Right lobe of liver (tissue), 6 donors: ENCODE measurements around the gene CTBP1. TPM values are rescaled to one million over a fixed set of nuclear protein-coding genes. Genes with fewer than 3 reads are reported as not detected.
"Not testable (repeated sequence)": the region's sequence is repeated elsewhere in the genome, so short reads cannot be mapped to it uniquely, and the experiment has no call there.

Experiments used
- ATAC-seq, 4 donors: fragments of 200-7000 bp; cut with Tn5 transposase; one replicate each; pipeline ENCODE4 v1.9.1; 2020; ENCODE audit warnings: mild to moderate bottlenecking in 4 of 4, moderate library complexity in 4 of 4
- DNase-seq, 3 donors: peaks; one replicate each; pipeline ENCODE4 v3.0.0-alpha.2; 2020
- H3K27ac ChIP-seq, 3 donors: fragments of 200-600 bp; one replicate each; pipeline ENCODE4 v1.8.0; 2022
- H3K27me3 ChIP-seq, 2 donors: fragments of 200-600 bp; one replicate each; pipeline ENCODE4 v1.8.0; 2022
- H3K36me3 ChIP-seq, 4 donors: fragments of 200-600 bp; sonication (generic) in 1 of 4; one replicate each; pipeline versions ENCODE4 v1.5.1 to v1.8.0; 2017 to 2022; ENCODE audit warnings: control low read depth in 1 of 4
- H3K4me1 ChIP-seq, 4 donors: fragments of 200-600 bp; sonication (generic) in 1 of 4; one replicate each; pipeline versions ENCODE4 v1.5.1 to v1.8.0; 2017 to 2022; ENCODE audit warnings: control low read depth in 1 of 4
- H3K4me3 ChIP-seq, 3 donors: fragments of 200-600 bp; one replicate each; pipeline ENCODE4 v1.8.0; 2022
- H3K9me3 ChIP-seq, 4 donors: fragments of 200-600 bp; sonication (generic) in 1 of 4; one replicate each; pipeline versions ENCODE4 v1.5.1 to v1.8.0; 2017 to 2022; ENCODE audit warnings: control low read depth in 1 of 4
- CTCF ChIP-seq, 4 donors: fragments of 200-600 bp in 3 of 4; fragments of 450-650 bp in 1 of 4; IDR thresholded peaks; one replicate each; pipeline versions ENCODE4 v1.5.1 to v1.8.0; 2016 to 2022; ENCODE audit warnings: antibody characterized with exemption in 4 of 4, mild to moderate bottlenecking in 2 of 4
- POLR2A ChIP-seq: fragments of 450-650 bp; IDR thresholded peaks from one replicate; pipeline ENCODE4 v1.6.1; 2017; ENCODE audit warnings: antibody characterized with exemption, mild to moderate bottlenecking
- WGBS: methylation state at CpG from one replicate; pipeline ENCODE4 v1.1.6; 2018; ENCODE audit warnings: low coverage, low lambda C conversion rate; ENCODE audit not compliant: insufficient coverage; ENCODE audit errors: missing lambda C conversion rate; 5-methylcytosine and 5-hydroxymethylcytosine counted together
- intact Hi-C, 2 donors: fragments of 100-400 bp; cut with DNase I; formaldehyde crosslinking; loops; one replicate each; pipeline versions ENCODE4 v1.11.2 to v1.14.1; 2022
- total RNA-seq, 6 experiments: library from RNA; depleted of rRNA in 2 of 6; stranded (reverse); fragments of >200 nt in 2 of 6; fragmentation: NEBNext Ultra II Directional in 3 of 6; extraction: Animal tissue kit (Norgen Biotek cat#: 25700) in 3 of 6; gene quantifications; one replicate each; pipeline versions ENCODE4 v1.1.0 to v1.2.4, GENCODE V29; 2016 to 2023
- donor health status: DM: no; HTN: yes; CAD: no.
- donor health status: DM: no; HTN: no; CAD: no.
- donor health status: DM: no; HTN: no; CAD: no.
- donor health status: DM: no; HTN: yes; CAD: no.
- donor health status: DM: no; HTN: yes; CAD: no.

CTBP1 gene
- total RNA-seq, 6 experiments from 2014 or later = 74.8 to 85.5 (median 79.4) TPM

GRCh38 chr4:1237981-1238675 is 10.8 kb downstream of the CTBP1 start:
- H3K36me3 ChIP-seq = peaks cover 0 to 41% (median 12%) of the 10 kb centered on the region in 4 donors
- peak in 2 of 3 donors; percentile 21 to 52 for DNase-seq
- WGBS = 77% methylated on average over 4 of the region's 39 CpGs

GRCh38 chr4:1237261-1237660 is 11.7 kb downstream of the CTBP1 start:
- Histone ChIP-seq H3K36me3 (peaks cover 0 to 44% (median 12%) of the 10 kb centered on the region in 4 donors), H3K4me1 (peaks cover 0 to 17% (median 7%) of the 10 kb centered on the region in 4 donors)
- ATAC-seq, H3K27ac ChIP-seq, intact Hi-C loops, H3K27me3 ChIP-seq, H3K9me3 ChIP-seq, H3K4me3 ChIP-seq, DNase-seq: not testable (repeated sequence)
- WGBS = 81% methylated on average over 4 of the region's 9 CpGs

More at GRCh38 chr4:1237981-1238675, 10.8 kb downstream of the CTBP1 start:
- no peak overlapping the region for H3K27ac ChIP-seq
- no peak overlapping the region for H3K4me3 ChIP-seq
- TF ChIP-seq CTCF (IDR thresholded peaks at IDR 0.05) = no peak
- TF ChIP-seq POLR2A = no peak
- ATAC-seq = no peak
- no peaks in the 10 kb centered on the region for H3K27me3 ChIP-seq
- peaks cover 0 to 26% (median 11%) of the 10 kb centered on the region in 4 donors for H3K4me1 ChIP-seq
- H3K9me3 ChIP-seq = no peaks in the 10 kb centered on the region
- intact Hi-C loops = no loop called here

- intact Hi-C loops, H3K27me3 ChIP-seq, ATAC-seq, H3K4me3 ChIP-seq, DNase-seq, H3K9me3 ChIP-seq, H3K27ac ChIP-seq: not testable (repeated sequence)
- WGBS = 100% methylated on average over 2 of the region's 13 CpGs
- peaks cover 0 to 13% (median 5%) of the 10 kb centered on the region in 4 donors for H3K4me1 ChIP-seq
- H3K36me3 ChIP-seq = peaks cover 0 to 46% (median 12%) of the 10 kb centered on the region in 4 donors
These were observed 12.1 kb downstream of the CTBP1 start for GRCh38 chr4:1236836-1237235.

- peaks cover 0 to 52% (median 12%) of the 10 kb centered on the region in 4 donors for H3K36me3 ChIP-seq
- TF ChIP-seq POLR2A = no peak
- TF ChIP-seq CTCF (IDR thresholded peaks at IDR 0.05) = no peak
- no peak overlapping the region for H3K27ac ChIP-seq
- H3K4me3 ChIP-seq = no peak overlapping the region
- WGBS = 70% methylated on average over 4 of the region's 19 CpGs
- H3K9me3 ChIP-seq = no peaks in the 10 kb centered on the region
- intact Hi-C loops = no loop called here
- DNase-seq (peak in 2 of 3 donors; percentile 14 to 45), ATAC-seq (no peak)
- H3K27me3 ChIP-seq = no peaks in the 10 kb centered on the region
- peaks cover 0 to 7% (median 2%) of the 10 kb centered on the region in 4 donors for H3K4me1 ChIP-seq
These were observed 12.8 kb downstream of the CTBP1 start for GRCh38 chr4:1236103-1236641.

- WGBS = 79% methylated on average over 12 of the region's 35 CpGs
- ATAC-seq (no peak), DNase-seq (peak in 2 of 3 donors; percentile 10 to 29)
- intact Hi-C loops = no loop called here
- TF ChIP-seq POLR2A (no peak), CTCF (IDR thresholded peaks at IDR 0.05) (no peak)
- Histone ChIP-seq H3K27me3 (no peaks in the 10 kb centered on the region), H3K9me3 (no peaks in the 10 kb centered on the region), H3K27ac (no peak overlapping the region), H3K4me3 (no peak overlapping the region), H3K4me1 (peaks cover 0 to under 1% (median 0%) of the 10 kb centered on the region in 4 donors), H3K36me3 (peaks cover 0 to 51% (median 9%) of the 10 kb centered on the region in 4 donors)
These were observed 13.4 kb downstream of the CTBP1 start for GRCh38 chr4:1235381-1236102.
